GM21526 (cell line): ENCODE results near the gene SORCS1.

ENCODE experiments used
- ATAC-seq: cut with Tn5 transposase; IDR thresholded peaks from one replicate; pipeline ENCODE4 v1.9.1; 2021; ENCODE audit warnings: moderate library complexity; ENCODE audit not compliant: unreplicated experiment, low FRiP score

The SORCS1 gene

GRCh38 chr10:106775127-106775526 lies 389.4 kb downstream of the SORCS1 start:
- no peak for ATAC-seq

GRCh38 chr10:106772957-106773356 lies 391.5 kb downstream of the SORCS1 start:
- ATAC-seq: no peak

DNA sequence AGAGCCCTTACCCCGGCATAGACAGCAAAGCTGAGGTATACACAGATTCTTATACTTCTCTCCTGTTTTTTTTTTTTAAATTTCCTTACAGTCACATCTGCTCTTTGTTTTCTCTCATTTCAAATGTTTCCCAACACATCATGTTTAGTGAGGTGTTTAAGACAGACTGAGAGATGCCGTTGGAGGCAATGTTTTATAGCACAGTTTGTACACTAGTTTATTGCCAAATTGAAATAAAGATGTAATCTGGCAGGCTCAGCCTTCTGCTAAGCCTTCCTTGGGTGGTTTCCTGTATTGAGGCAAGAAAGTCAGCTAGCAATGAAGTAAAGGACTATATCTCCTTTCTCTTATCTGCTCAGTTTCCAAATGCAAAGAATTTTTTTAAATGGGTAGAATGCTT lies 393.4 kb downstream of the SORCS1 start:
- ATAC-seq: no peak

DNA sequence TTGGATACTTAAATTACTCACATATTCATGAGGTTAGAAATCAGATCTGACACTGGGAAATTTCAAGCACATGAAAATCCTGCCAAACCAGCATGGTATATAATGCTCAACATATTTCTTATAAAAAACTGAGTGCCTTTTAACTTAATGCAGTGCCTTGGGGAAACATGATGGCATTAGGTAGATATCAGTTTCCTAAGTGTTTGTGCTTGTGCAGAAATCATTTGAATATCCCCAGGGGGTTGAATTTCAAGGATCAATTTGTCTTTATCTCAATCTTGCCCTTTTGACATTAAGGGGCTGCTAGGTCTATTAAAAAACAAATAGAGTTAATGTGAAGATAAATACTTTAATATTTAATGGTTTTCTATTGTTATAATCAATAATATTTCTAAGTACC lies 396.3 kb downstream of the SORCS1 start:
- ATAC-seq: no peak

DNA sequence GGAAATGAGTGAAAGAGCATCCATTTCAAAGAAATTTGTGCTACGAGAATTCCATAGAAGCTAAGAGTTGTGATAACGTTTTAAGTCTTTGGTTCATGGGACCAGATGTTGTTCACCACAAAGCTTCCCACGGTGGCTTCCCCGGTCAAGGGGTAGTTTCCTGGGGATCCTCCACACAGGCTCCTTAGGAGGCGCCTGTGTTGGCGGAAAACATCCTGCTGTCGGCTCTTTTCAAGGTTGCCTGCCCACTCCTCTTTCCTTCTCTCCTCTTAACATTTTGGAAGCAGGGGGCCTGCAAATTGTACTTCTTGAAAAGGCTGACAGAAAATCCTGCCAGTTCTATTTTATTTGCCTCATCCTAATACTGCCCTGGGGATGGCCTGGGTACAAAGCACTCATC lies 398.6 kb downstream of the SORCS1 start:
- no peak for ATAC-seq

- no peak for ATAC-seq
Observed at GRCh38 chr10:106765241-106765754, 399.2 kb downstream of the SORCS1 start.

GRCh38 chr10:106764360-106764759 lies 400.1 kb downstream of the SORCS1 start:
- ATAC-seq: no peak

DNA sequence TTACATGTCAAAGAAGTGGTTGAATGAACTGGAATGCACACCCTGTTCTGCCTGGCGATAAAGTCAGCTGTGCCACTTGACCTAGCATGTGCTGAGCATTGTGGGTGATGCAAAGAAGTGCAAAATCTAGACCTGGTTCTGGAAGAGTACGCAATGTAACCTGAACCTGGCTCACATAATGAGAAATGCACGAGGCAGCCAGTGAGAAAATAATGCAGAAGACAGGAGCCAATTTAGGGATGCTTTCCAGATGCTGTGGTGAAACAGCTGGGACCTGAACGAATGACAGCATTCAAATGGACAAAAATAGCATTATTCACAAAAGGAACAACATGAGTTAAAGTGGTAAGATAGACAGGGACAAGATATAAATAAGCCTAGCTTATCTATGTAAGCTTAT lies 402.6 kb downstream of the SORCS1 start:
- no peak for ATAC-seq

DNA sequence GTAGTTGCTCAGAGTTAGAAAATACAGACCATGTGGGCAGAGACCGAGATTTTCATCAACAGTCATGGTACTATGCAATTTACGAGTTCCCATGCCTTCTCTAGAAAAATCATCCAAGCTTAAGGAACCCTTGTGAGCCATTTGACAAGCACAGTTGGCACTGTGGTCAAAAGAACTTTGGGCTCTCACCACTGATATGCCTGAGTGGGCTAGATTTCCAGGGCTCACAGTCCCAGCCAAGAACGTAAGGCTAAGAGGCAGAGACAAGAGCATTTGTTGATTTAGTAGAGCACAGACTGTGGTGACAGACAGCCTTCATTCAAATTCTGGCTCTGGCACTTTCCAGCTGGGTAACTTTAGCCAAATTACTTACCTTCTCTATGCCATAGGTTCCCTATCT lies 407.0 kb downstream of the SORCS1 start:
- ATAC-seq: no peak

GRCh38 chr10:106751091-106751490 lies 413.4 kb downstream of the SORCS1 start:
- no peak for ATAC-seq

GRCh38 chr10:106746868-106747267 lies 417.6 kb downstream of the SORCS1 start:
- no peak for ATAC-seq

DNA sequence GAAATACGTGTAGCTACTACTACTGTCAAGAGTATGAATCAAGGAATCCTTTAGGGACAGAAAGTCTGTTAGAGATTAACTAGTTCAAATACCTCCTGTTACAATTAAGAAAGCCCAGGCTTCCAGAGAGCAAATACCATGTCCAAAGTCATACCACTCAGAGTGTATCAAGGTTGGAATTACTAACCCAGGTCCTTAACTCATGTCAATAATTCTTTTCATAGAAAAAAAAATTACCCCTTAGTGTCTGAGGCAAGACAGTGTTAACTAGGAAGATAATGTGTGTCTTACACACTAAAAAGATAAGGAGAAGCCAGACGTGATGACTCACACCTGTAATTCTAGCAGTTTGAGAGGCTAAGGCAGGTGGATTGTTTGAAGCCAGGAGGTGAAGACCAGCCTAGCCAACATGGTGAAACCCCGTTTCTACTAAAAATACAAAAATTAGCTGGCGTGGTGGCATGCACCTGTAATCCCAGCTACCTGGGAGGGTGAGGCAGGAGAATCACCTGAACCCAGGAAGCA lies 423.4 kb downstream of the SORCS1 start:
- no peak for ATAC-seq

- no peak for ATAC-seq
Observed at GRCh38 chr10:106740071-106740470, 424.4 kb downstream of the SORCS1 start.

DNA sequence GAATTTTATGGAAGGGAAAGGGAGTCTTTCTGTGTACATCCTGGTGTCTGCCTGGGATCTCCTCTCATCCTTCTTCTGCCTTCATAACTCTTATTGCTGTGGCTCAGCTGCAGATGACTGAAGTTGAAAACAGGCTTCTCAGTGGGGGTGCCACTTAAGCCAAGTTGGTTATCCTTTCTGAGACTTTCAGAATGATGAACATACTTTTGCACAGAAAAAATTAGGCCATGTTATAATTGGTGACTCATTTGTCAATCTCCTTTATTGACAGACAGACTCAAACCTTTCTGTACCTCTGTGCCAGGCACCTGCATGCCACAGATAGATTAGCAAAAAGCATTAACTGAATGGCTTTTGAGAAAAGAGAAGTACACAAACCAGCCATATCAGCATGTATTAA lies 430.3 kb downstream of the SORCS1 start:
- ATAC-seq: no peak

GRCh38 chr10:106728232-106728631 lies 436.3 kb downstream of the SORCS1 start:
- no peak for ATAC-seq

- no peak for ATAC-seq
Observed at GRCh38 chr10:106727170-106727569, 437.3 kb downstream of the SORCS1 start.

GRCh38 chr10:106722524-106722923 lies 442.0 kb downstream of the SORCS1 start:
- no peak for ATAC-seq

DNA sequence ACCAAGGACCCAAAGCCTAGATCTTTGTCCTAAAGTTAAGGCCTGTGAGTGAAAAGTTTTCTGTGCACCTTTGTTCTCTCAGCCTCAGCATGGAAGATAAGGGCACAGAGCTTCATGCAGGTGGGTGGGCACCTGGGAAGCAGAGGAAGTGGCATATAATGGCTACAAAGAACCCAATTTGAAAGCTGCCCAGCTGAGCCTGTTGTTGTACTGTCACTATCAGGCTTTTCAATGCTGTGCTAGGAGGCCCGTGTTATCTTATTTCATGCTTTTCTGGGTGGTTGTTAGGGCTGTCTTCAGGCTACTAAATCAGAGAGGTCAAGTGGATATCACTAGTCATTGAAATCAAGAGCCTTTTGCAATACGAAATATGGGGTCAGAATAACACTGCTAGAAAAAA lies 443.8 kb downstream of the SORCS1 start:
- no peak for ATAC-seq

DNA sequence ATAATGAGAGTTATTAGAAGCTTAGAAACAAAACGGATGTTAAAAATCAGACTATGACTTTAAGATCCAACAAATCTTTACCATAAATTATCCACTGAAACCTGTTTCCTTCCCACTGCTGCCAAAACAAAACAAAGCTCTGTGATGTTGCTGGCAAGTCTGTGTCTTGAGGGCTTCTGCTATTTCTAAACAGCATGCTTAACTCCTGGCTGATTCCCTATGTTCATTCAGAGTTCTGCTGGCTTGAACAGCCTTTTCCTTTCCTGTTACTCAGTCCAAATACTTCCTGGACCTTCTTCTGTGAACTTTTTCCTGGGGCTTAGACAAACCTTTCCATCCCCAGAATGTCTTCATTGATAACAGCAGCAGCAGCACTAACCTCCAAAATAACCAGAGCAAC lies 448.1 kb downstream of the SORCS1 start:
- no peak for ATAC-seq

DNA sequence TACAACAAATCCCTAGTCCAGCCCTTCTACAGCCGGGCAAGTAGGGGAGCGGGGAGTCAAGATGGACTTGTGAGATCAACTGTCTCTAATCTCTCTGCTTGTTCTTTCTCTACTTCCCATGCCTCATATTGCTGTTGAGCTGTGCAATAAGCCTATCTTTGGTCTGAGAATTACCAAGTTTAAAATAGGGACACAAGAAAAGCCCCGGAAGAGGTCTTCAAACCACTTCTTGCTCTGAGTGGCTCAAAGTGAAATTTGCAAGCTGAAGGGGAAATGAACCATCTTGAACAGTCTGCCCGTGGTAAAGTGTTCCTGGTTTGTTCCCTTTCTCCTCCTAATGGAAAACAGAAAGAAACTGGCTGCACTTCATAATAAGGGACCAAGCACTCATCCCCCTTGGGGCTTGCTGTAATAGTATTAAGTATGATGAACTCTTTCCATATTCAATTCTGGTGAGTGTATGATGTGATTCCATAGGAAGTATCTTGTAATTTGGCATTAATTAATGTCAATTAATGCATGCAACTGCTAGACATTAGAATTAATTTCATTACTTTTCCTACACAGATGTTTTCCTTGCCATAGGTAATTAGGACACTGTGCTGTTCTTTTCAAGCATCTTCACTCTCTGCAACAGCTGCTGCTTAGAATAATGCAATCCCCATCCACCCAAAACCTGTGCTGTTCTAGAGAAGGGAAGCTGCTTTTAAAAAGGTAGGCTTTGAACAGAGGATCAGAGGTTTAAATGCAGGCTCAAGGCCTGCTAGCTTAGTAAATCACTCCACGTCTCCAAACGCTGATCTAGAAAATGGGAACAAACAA lies 449.6 kb downstream of the SORCS1 start:
- ATAC-seq: no peak

GRCh38 chr10:106713846-106714245 lies 450.7 kb downstream of the SORCS1 start:
- no peak for ATAC-seq

DNA sequence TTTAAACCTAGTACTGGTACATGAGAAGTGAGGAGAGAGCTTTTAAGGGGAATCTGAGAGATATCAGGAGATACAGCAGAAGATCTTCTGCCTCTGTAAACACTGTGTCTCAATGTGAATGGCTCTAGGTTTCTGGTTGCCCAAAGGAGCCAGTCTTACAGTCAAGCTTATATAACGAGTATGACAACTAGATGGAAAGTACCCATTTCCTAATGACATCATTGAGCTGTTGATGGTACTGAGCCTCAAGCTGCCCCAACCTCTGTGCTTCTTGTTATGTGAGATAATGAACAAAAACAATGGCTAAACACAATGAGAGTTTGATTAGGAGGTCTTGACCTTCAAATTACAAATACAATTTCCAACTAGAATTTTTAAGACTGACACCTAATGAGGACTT lies 451.5 kb downstream of the SORCS1 start:
- ATAC-seq: no peak
